Metanephros (tissue), 1 donor: Measurements from ENCODE around the gene PLPP6. TPM values are rescaled to one million over a fixed set of nuclear protein-coding genes. Genes with fewer than 3 reads are reported as not detected.

Experiments
- total RNA-seq: library from RNA; depleted of rRNA; stranded (reverse); fragments of >200 nt; gene quantifications from one replicate; pipeline ENCODE4 v1.2.3, GENCODE V29; 2014

Gene PLPP6
- 10.3 TPM for total RNA-seq

DNA sequence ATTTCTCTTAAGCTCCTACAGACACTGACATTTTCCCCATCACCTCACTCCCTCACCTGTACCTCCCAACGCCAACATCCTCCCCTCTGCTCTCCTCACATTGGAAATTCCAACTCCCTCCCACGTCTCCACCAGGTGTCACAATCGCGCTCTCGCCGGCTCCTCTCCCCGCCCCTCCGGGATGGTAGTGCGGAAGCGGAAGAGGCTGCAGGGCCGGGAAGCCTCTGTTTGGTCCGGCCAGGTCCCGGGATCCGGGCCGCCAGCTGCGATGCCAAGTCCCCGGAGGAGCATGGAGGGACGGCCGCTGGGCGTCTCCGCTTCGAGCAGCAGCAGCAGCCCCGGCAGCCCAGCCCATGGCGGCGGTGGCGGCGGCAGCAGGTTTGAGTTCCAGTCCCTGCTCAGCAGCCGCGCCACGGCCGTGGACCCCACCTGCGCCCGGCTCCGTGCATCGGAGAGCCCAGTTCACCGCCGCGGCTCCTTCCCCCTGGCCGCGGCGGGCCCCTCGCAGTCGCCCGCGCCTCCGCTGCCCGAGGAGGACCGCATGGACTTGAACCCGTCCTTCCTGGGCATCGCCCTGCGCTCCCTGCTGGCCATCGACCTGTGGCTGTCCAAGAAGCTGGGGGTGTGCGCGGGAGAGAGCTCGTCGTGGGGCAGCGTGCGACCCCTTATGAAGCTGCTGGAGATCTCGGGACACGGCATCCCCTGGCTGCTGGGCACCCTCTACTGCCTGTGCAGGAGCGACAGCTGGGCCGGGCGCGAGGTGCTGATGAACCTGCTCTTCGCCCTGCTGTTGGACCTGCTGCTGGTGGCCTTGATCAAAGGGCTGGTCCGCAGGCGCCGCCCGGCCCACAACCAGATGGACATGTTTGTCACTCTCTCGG, at the start of gene PLPP6:
TSS of gene PLPP6 (plus strand) at position 187 of the 881 bp plus-strand sequence. CDS start at position 269, 82 bp downstream.

GRCh38 chr9:4666042-4666699, 4.1 kb downstream of the PLPP6 start, which contains the start of gene SPATA6L:
SPATA6L (minus strand) TSS chr9:4666480; CDS start chr9:4666250, 230 bp downstream.

GRCh38 chr9:4679268-4680172, 17.4 kb downstream of the PLPP6 start, which contains the start of gene CDC37L1:
CDC37L1 (plus strand) TSS chr9:4679569; CDS start chr9:4679768, 199 bp downstream.

Other genes starting within 250 kb of the PLPP6 start
- 12.2 TPM for gene SLC1A1, start 171.8 kb upstream of the PLPP6 start, total RNA-seq
- 6.5 TPM for gene SPATA6L, start 4.2 kb downstream of the PLPP6 start, total RNA-seq
- 20.3 TPM for gene CDC37L1, start 17.3 kb downstream of the PLPP6 start, total RNA-seq
- 190 TPM for gene AK3, start 78.9 kb downstream of the PLPP6 start, total RNA-seq
- 36.1 TPM for gene RCL1, start 130.7 kb downstream of the PLPP6 start, total RNA-seq